Keratinocyte (primary cell): ENCODE measurements around the gene KDM4B. TPM values are rescaled to one million over a fixed set of nuclear protein-coding genes. Genes with fewer than 3 reads are reported as not detected.

Experiments used
- DNase-seq: peaks from one replicate; pipeline ENCODE4 v3.0.0-alpha.2; 2011; ENCODE audit warnings: low read depth, missing footprints, low spot score
- FAIRE-seq: peaks from 2 replicates; lab custom pipeline; 2011; peaks lifted over from hg19 to GRCh38; lab: Jason Lieb, UNC
- H2AFZ ChIP-seq: 2 replicates; pipeline ENCODE4 v1.6.0; 2012; ENCODE audit warnings: low read length, control low read depth, inconsistent platforms; ENCODE audit not compliant: control insufficient read depth
- H3K27ac ChIP-seq: 2 replicates; pipeline ENCODE4 v1.5.1; 2011; ENCODE audit warnings: low read length; ENCODE audit not compliant: control insufficient read depth, insufficient read depth
- H3K27me3 ChIP-seq: 3 replicates; pipeline ENCODE4 v1.6.0; 2011; ENCODE audit warnings: low read length; ENCODE audit not compliant: control insufficient read depth, insufficient read depth; ENCODE audit errors: extremely low read depth
- H3K36me3 ChIP-seq, 2 experiments: 2 replicates in 1 of 2; 3 replicates in 1 of 2; pipeline ENCODE4 v1.5.1; 2011; ENCODE audit warnings: low read length in 2 of 2, mild to moderate bottlenecking in 1 of 2; ENCODE audit not compliant: control insufficient read depth in 2 of 2, insufficient read depth in 2 of 2; ENCODE audit errors: extremely low read depth in 1 of 2
- H3K4me1 ChIP-seq: 3 replicates; pipeline ENCODE4 v1.5.1; 2011; ENCODE audit warnings: low read length; ENCODE audit not compliant: control insufficient read depth, insufficient read depth; ENCODE audit errors: extremely low read depth
- H3K4me2 ChIP-seq: 3 replicates; pipeline ENCODE4 v1.6.0; 2011; ENCODE audit warnings: low read depth, low read length; ENCODE audit not compliant: control insufficient read depth, insufficient read depth; ENCODE audit errors: extremely low read depth
- H3K4me3 ChIP-seq, 3 experiments: fragments of 200-600 bp in 1 of 3; sonication (generic) in 1 of 3; 2 replicates in 2 of 3; 3 replicates in 1 of 3; pipeline ENCODE4 v1.5.1; 2011 to 2016; ENCODE audit warnings: low read length in 3 of 3, mild to moderate bottlenecking in 3 of 3, control low read depth in 2 of 3, inconsistent platforms in 1 of 3, low read depth in 1 of 3, mixed read lengths in 1 of 3, mixed run types in 1 of 3, moderate library complexity in 1 of 3; ENCODE audit not compliant: control insufficient read depth in 2 of 3, insufficient read depth in 2 of 3; ENCODE audit errors: extremely low read depth in 1 of 3
- H3K79me2 ChIP-seq: 2 replicates; pipeline ENCODE4 v1.6.0; 2012; ENCODE audit warnings: low read length; ENCODE audit not compliant: control insufficient read depth, insufficient read depth
- H3K9ac ChIP-seq: 3 replicates; pipeline ENCODE4 v1.6.0; 2011; ENCODE audit warnings: low read length; ENCODE audit not compliant: control insufficient read depth, insufficient read depth; ENCODE audit errors: extremely low read depth
- H3K9me1 ChIP-seq: 3 replicates; pipeline ENCODE4 v1.6.0; 2011; ENCODE audit warnings: low read length; ENCODE audit not compliant: control insufficient read depth, insufficient read depth; ENCODE audit errors: extremely low read depth
- H3K9me3 ChIP-seq: 2 replicates; pipeline ENCODE4 v1.5.1; 2012; ENCODE audit warnings: low read depth, low read length; ENCODE audit not compliant: control insufficient read depth
- H4K20me1 ChIP-seq: 3 replicates; pipeline ENCODE4 v1.6.0; 2011; ENCODE audit warnings: low read length; ENCODE audit not compliant: control insufficient read depth, insufficient read depth; ENCODE audit errors: extremely low read depth
- EZH2 ChIP-seq: IDR thresholded peaks from one replicate; pipeline ENCODE4 v1.6.1; 2012; ENCODE audit warnings: inconsistent platforms, mild to moderate bottlenecking, low read length, moderate library complexity
- dilution Hi-C: fragments of 300-500 bp; cut with MboI; formaldehyde crosslinking; loops from one replicate; pipeline ENCODE4 v1.7.0; 2020; ENCODE audit warnings: low sequenced_read_pairs; ENCODE audit not compliant: extremely low pct_ligation_motif_present
- polyA plus RNA-seq, 5 experiments: library from polyadenylated mRNA; depleted of rRNA in 3 of 5; stranded (reverse) in 3 of 5; stranded (forward) in 1 of 5; unstranded in 1 of 5; fragments of >200 nt; gene quantifications; 1 replicate in 1 of 5; 2 replicates in 3 of 5; 3 replicates in 1 of 5; pipeline versions ENCODE4 v1.2.1 to v1.2.3, GENCODE V29; 2011 to 2012; ENCODE audit warnings: missing spikeins in 2 of 5, low read depth in 1 of 5, low replicate concordance in 1 of 5
- TF ChIP-seq, protein P1 (sequence below), 3 experiments: IDR thresholded peaks in 1 of 3; conservative IDR thresholded peaks in 1 of 3; optimal IDR thresholded peaks in 1 of 3; 2 replicates in 2 of 3; 3 replicates in 1 of 3; pipeline versions ENCODE3 to v1.5.1; 2011; ENCODE audit warnings: low read length in 3 of 3, mild to moderate bottlenecking in 3 of 3, moderate library complexity in 2 of 3, control low read depth in 1 of 3, inconsistent platforms in 1 of 3; ENCODE audit not compliant: insufficient read depth in 2 of 3; ENCODE audit errors: extremely low read depth in 1 of 3

Gene KDM4B
- polyA plus RNA-seq, 1 donor (not counting 4 experiments of a cell fraction or from before 2014, with no cell fraction given): 6.2 TPM

DNA sequence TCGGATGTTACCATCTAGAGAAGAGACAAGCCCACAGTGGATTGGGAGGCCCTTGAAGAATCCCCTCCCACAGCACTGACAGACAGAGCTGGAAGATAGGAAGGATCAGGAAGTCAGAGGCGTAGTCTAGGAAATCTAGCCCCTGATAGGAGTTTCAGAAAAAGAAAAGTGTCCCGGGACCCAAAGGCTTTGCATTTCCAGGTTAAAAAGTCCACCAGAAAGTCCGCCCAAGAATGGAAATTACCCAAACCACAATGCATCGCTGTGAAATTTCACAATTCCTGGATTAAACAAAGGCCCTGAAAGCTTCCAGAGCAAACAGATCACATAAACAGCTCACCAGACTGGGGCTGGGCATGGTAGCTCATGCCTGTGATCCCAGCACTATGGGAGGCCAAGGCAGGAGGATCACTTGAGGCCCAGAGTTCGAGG is 146.9 kb downstream of the KDM4B start:
- no peak for FAIRE-seq
- H2AFZ ChIP-seq: no peak overlapping the region
- no peaks in the 10 kb centered on the region for H3K9me1 ChIP-seq
- no peaks in the 10 kb centered on the region for H3K4me1 ChIP-seq
- H3K9me3 ChIP-seq: no peaks in the 10 kb centered on the region
- H3K36me3 ChIP-seq: peaks cover 12 to 23% of the 10 kb centered on the region in 2 experiments
- no peak overlapping the region for H3K27ac ChIP-seq
- dilution Hi-C loops: no loop called here
- H4K20me1 ChIP-seq: no peaks in the 10 kb centered on the region
- no peak overlapping the region for H3K9ac ChIP-seq
- no peaks in the 10 kb centered on the region for H3K27me3 ChIP-seq
- no peak for DNase-seq
- no peak overlapping the region for H3K4me2 ChIP-seq
- no peak for TF ChIP-seq EZH2
- H3K4me3 ChIP-seq: no peak overlapping the region
- no peaks in the 10 kb centered on the region for H3K79me2 ChIP-seq

- Histone ChIP-seq H2AFZ (no peak overlapping the region), H3K9ac (no peak overlapping the region), H3K36me3 (peaks cover 8 to 19% of the 10 kb centered on the region in 2 experiments), H3K4me3 (no peak overlapping the region), H3K4me2 (no peak overlapping the region), H3K4me1 (no peaks in the 10 kb centered on the region), H3K9me3 (no peaks in the 10 kb centered on the region), H3K27me3 (no peaks in the 10 kb centered on the region), H3K9me1 (no peaks in the 10 kb centered on the region), H3K27ac (no peak overlapping the region), H3K79me2 (no peaks in the 10 kb centered on the region), H4K20me1 (no peaks in the 10 kb centered on the region)
- DNase-seq (no peak), FAIRE-seq (no peak)
- dilution Hi-C loops: no loop called here
- TF ChIP-seq EZH2: no peak
- TF ChIP-seq, protein P1, sequence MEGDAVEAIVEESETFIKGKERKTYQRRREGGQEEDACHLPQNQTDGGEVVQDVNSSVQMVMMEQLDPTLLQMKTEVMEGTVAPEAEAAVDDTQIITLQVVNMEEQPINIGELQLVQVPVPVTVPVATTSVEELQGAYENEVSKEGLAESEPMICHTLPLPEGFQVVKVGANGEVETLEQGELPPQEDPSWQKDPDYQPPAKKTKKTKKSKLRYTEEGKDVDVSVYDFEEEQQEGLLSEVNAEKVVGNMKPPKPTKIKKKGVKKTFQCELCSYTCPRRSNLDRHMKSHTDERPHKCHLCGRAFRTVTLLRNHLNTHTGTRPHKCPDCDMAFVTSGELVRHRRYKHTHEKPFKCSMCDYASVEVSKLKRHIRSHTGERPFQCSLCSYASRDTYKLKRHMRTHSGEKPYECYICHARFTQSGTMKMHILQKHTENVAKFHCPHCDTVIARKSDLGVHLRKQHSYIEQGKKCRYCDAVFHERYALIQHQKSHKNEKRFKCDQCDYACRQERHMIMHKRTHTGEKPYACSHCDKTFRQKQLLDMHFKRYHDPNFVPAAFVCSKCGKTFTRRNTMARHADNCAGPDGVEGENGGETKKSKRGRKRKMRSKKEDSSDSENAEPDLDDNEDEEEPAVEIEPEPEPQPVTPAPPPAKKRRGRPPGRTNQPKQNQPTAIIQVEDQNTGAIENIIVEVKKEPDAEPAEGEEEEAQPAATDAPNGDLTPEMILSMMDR (optimal IDR thresholded peaks at IDR 0.05 in 1 of 3, IDR thresholded peaks at IDR 0.05 in 1 of 3, conservative IDR thresholded peaks at IDR 0.05 in 1 of 3; ENCODE audit: extremely low read depth in 1 of 3, insufficient read depth in 2 of 3, low read length in 3 of 3): no peak
Observed at GRCh38 chr19:5116292-5116691, 147.4 kb downstream of the KDM4B start.

- Histone ChIP-seq H3K27me3 (no peaks in the 10 kb centered on the region), H3K4me1 (no peaks in the 10 kb centered on the region), H3K27ac (no peak overlapping the region), H4K20me1 (no peaks in the 10 kb centered on the region), H3K9me3 (no peaks in the 10 kb centered on the region), H3K79me2 (no peaks in the 10 kb centered on the region), H3K9me1 (no peaks in the 10 kb centered on the region), H3K9ac (no peak overlapping the region), H3K36me3 (peaks cover 0 to 15% of the 10 kb centered on the region in 2 experiments), H3K4me2 (no peak overlapping the region), H2AFZ (no peak overlapping the region), H3K4me3 (no peak overlapping the region)
- FAIRE-seq: no peak
- DNase-seq: no peak
- no peak for TF ChIP-seq EZH2
- TF ChIP-seq, protein P1 (optimal IDR thresholded peaks at IDR 0.05 in 1 of 3, IDR thresholded peaks at IDR 0.05 in 1 of 3, conservative IDR thresholded peaks at IDR 0.05 in 1 of 3; ENCODE audit: extremely low read depth in 1 of 3, insufficient read depth in 2 of 3, low read length in 3 of 3): no peak
- dilution Hi-C loops: no loop called here
Observed at GRCh38 chr19:5117421-5117820, 148.5 kb downstream of the KDM4B start.
